GM21390 (cell line): ENCODE results near the gene DDAH2.

ENCODE experiments used
- ATAC-seq: cut with Tn5 transposase; IDR thresholded peaks from one replicate; pipeline ENCODE4 v1.9.1; 2021; ENCODE audit not compliant: unreplicated experiment

DDAH2 gene

GRCh38 chr6:31728767-31729514, at the start of gene DDAH2:
DDAH2 (minus strand) TSS chr6:31729299; CDS start chr6:31729161, 138 bp downstream.
- ATAC-seq = no peak

- no peak for ATAC-seq
Observed at GRCh38 chr6:31778193-31778592, 49.1 kb upstream of the DDAH2 start.

GRCh38 chr6:31777667-31778050, 48.6 kb upstream of the DDAH2 start:
- ATAC-seq = no peak

GRCh38 chr6:31776989-31777666, 48.0 kb upstream of the DDAH2 start, which contains the start of gene VWA7:
VWA7 (minus strand) TSS chr6:31777328; CDS start chr6:31776779, 549 bp downstream.
- ATAC-seq = no peak

GRCh38 chr6:31776485-31776988, 47.4 kb upstream of the DDAH2 start:
- ATAC-seq = no peak

GRCh38 chr6:31775633-31776484, 46.8 kb upstream of the DDAH2 start:
- ATAC-seq = no peak

- no peak for ATAC-seq
Observed at GRCh38 chr6:31775184-31775583, 46.1 kb upstream of the DDAH2 start.

GRCh38 chr6:31771992-31772358, 42.9 kb upstream of the DDAH2 start:
- ATAC-seq = no peak

- no peak for ATAC-seq
Observed at GRCh38 chr6:31770860-31771259, 41.8 kb upstream of the DDAH2 start.

- no peak for ATAC-seq
Observed at GRCh38 chr6:31769684-31770371, 40.7 kb upstream of the DDAH2 start.

- ATAC-seq = no peak
Observed at GRCh38 chr6:31768363-31769257, 39.5 kb upstream of the DDAH2 start.

- no peak for ATAC-seq
Observed at GRCh38 chr6:31767096-31767645, 38.1 kb upstream of the DDAH2 start.

GRCh38 chr6:31765910-31766794, 37.1 kb upstream of the DDAH2 start:
- ATAC-seq = no peak

GRCh38 chr6:31765559-31765909, 36.4 kb upstream of the DDAH2 start:
- no peak for ATAC-seq

- no peak for ATAC-seq
Observed at GRCh38 chr6:31764198-31764597, 35.1 kb upstream of the DDAH2 start.

- ATAC-seq = no peak
Observed at GRCh38 chr6:31763619-31763940, 34.5 kb upstream of the DDAH2 start.

GRCh38 chr6:31762878-31763618, 33.9 kb upstream of the DDAH2 start:
- ATAC-seq = no peak

GRCh38 chr6:31762356-31762755, 33.3 kb upstream of the DDAH2 start, which contains the start of gene SAPCD1:
SAPCD1 (plus strand) TSS chr6:31762656; CDS start chr6:31763055, 399 bp downstream.
- ATAC-seq = no peak
